GM12878 (cell line): ENCODE data around the gene TMEM132C. TPM values are rescaled to one million over a fixed set of nuclear protein-coding genes. Genes with fewer than 3 reads are reported as not detected.
A peak's percentile ranks its signal among the peaks of the same experiment; 100 is the strongest.

Experiments used
- ATAC-seq: fragments of 200-7000 bp; cut with Tn5 transposase; 3 replicates; pipeline ENCODE4 v1.9.1; 2020; ENCODE audit warnings: mild to moderate bottlenecking, moderate library complexity
- BruUV-seq: library from RNA; stranded (reverse); fragments of 400-500 nt; replicated peaks from 2 replicates; lab custom pipeline; 2021; lab: Mats Ljungman, UMichigan
- CTCF ChIA-PET: fragments of 300-600 bp; sonication (Branson Sonifier 250); formaldehyde crosslinking; extraction: SDS; loops from one replicate; lab custom pipeline; 2021; ENCODE audit warnings: inconsistent platforms; lab: Yijun Ruan, JAX
- POLR2A ChIA-PET: fragments of 350-600 bp; formaldehyde crosslinking; extraction: SDS; loops from one replicate; lab custom pipeline; 2021; ENCODE audit warnings: inconsistent platforms; lab: Charles Lee
- RAD21 ChIA-PET: fragments of 300-600 bp; sonication (Branson Sonifier 250); formaldehyde crosslinking; loops from one replicate; lab custom pipeline; 2023; ENCODE audit warnings: antibody characterized with exemption; ENCODE audit not compliant: unreplicated experiment; lab: Charles Lee
- SMC1A ChIA-PET: fragments of 300-600 bp; sonication (Branson Sonifier 250); formaldehyde crosslinking; loops from one replicate; lab custom pipeline; 2023; ENCODE audit not compliant: unreplicated experiment, uncharacterized antibody; lab: Charles Lee
- DNase-seq: peaks from one replicate; pipeline ENCODE4 v3.0.0-alpha.2; 2011; ENCODE audit warnings: low read depth, low spot score
- FAIRE-seq: peaks from 3 replicates; lab custom pipeline; 2011; peaks lifted over from hg19 to GRCh38; lab: Jason Lieb, UNC
- H2AFZ ChIP-seq: 2 replicates; pipeline ENCODE4 v1.6.0; 2011; ENCODE audit warnings: low read depth, low read length, control low read depth; ENCODE audit not compliant: control insufficient read depth
- H3K27ac ChIP-seq: 2 replicates; pipeline ENCODE4 v1.5.1; 2011; ENCODE audit warnings: control low read depth; ENCODE audit not compliant: control insufficient read depth, insufficient read depth
- H3K27me3 ChIP-seq, 2 experiments: replicated peaks in 1 of 2; 2 replicates each; pipeline versions ENCODE4 v1.6.0 to v1.6.1; 2011; ENCODE audit warnings: low read length in 1 of 2; ENCODE audit not compliant: control insufficient read depth in 2 of 2, insufficient read depth in 2 of 2
- H3K36me3 ChIP-seq, 2 experiments: 2 replicates each; pipeline ENCODE4 v1.5.1; 2011; ENCODE audit warnings: low read length in 1 of 2; ENCODE audit not compliant: control insufficient read depth in 2 of 2, insufficient read depth in 2 of 2
- H3K4me1 ChIP-seq: 2 replicates; pipeline ENCODE4 v1.6.1; 2011; ENCODE audit warnings: mild to moderate bottlenecking, low read length, moderate library complexity, mixed read lengths; ENCODE audit not compliant: control insufficient read depth, insufficient read depth
- H3K4me2 ChIP-seq: 2 replicates; pipeline ENCODE4 v1.6.0; 2011; ENCODE audit warnings: control low read depth; ENCODE audit not compliant: control insufficient read depth, insufficient read depth
- H3K4me3 ChIP-seq: fragments of 200-600 bp; sonication (generic); 2 replicates; pipeline ENCODE4 v1.5.1; 2016
- H3K79me2 ChIP-seq: 2 replicates; pipeline ENCODE4 v1.6.0; 2011; ENCODE audit warnings: low read length; ENCODE audit not compliant: control insufficient read depth, insufficient read depth
- H3K9ac ChIP-seq: 2 replicates; pipeline ENCODE4 v1.8.0; 2011; ENCODE audit warnings: low read length, control low read depth, mixed read lengths; ENCODE audit not compliant: control insufficient read depth, insufficient read depth
- H3K9me3 ChIP-seq: replicated peaks from 3 replicates; pipeline ENCODE4 v1.5.1; 2011; ENCODE audit warnings: mild to moderate bottlenecking, low read length; ENCODE audit not compliant: control insufficient read depth, insufficient read depth
- H4K20me1 ChIP-seq: 2 replicates; pipeline ENCODE4 v1.6.0; 2011; ENCODE audit not compliant: control insufficient read depth, insufficient read depth
- IRF4 ChIP-seq: IDR thresholded peaks from 2 replicates; pipeline ENCODE4 v1.6.1; 2011; ENCODE audit warnings: low read depth, low read length
- TCF3 ChIP-seq: IDR thresholded peaks from 2 replicates; pipeline ENCODE4 v1.6.1; 2012; ENCODE audit warnings: low read depth, mild to moderate bottlenecking, low read length, borderline replicate concordance; ENCODE audit not compliant: insufficient read depth
- WGBS: methylation state at CpG from one replicate; pipeline ENCODE4 v1.1.6; 2016; ENCODE audit warnings: low lambda C conversion rate; ENCODE audit not compliant: insufficient replicate concordance, insufficient coverage; ENCODE audit errors: missing lambda C conversion rate; 5-methylcytosine and 5-hydroxymethylcytosine counted together
- in situ Hi-C: fragments of 300-500 bp; cut with MboI; formaldehyde crosslinking; loops from 9 replicates; pipeline ENCODE4 v1.14.3; 2018; ENCODE audit warnings: mixed read lengths
- intact Hi-C: fragments of 100-400 bp; cut with micrococcal nuclease; formaldehyde crosslinking; loops from one replicate; pipeline ENCODE4 v1.14.2; 2022; ENCODE audit not compliant: unreplicated experiment
- microRNA-seq: library from miRNA; unstranded; fragments of <30 nt; microRNA quantifications from one replicate; pipeline ENCODE4, GENCODE V29; 2018
- polyA plus RNA-seq, 11 experiments: library from polyadenylated mRNA; depleted of rRNA in 4 of 11; unstranded in 6 of 11; stranded (reverse) in 5 of 11; fragments of >200 nt; fragmentation: Nextera tagmentation in 4 of 11; fragmentation: Illumina TruSeq in 1 of 11; extraction: Ambion mirVana in 4 of 11; extraction: Trizol in 1 of 11; gene quantifications; 1 replicate in 1 of 11; 2 replicates in 10 of 11; pipeline versions ENCODE4 v1.2.1 to v1.2.3, GENCODE V29; 2011 to 2016; ENCODE audit warnings: inconsistent platforms in 2 of 11, missing spikeins in 2 of 11, low read depth in 1 of 11
- small RNA-seq: library from RNA; depleted of rRNA; stranded (forward); fragments of <200 nt; gene quantifications from one replicate; pipeline ENCODE3, GENCODE V24; 2014
- total RNA-seq, 4 experiments: library from RNA; depleted of rRNA in 3 of 4; stranded (reverse); fragments of >200 nt in 3 of 4; fragmentation: Illumina TruSeq in 1 of 4; extraction: Trizol in 1 of 4; gene quantifications; 2 replicates each; pipeline versions ENCODE4 v1.2.1 to v1.2.3, GENCODE V29; 2013 to 2021
- TF ChIP-seq, protein P1 (sequence below): IDR thresholded peaks from 2 replicates; pipeline ENCODE4 v1.6.1; 2011; ENCODE audit warnings: borderline replicate concordance, low read depth, mild to moderate bottlenecking, moderate library complexity, low read length; ENCODE audit not compliant: insufficient read depth, poor library complexity, severe bottlenecking
- TF ChIP-seq, protein P2 (sequence below): IDR thresholded peaks from 2 replicates; pipeline ENCODE4 v1.6.1; 2011; ENCODE audit warnings: mild to moderate bottlenecking, low read depth, low read length, moderate library complexity; ENCODE audit not compliant: insufficient replicate concordance

Gene TMEM132C
- total and polyA plus RNA-seq, 10 of the 15 experiments (the other 5 are each of a cell fraction or from before 2014, with no cell fraction given): not detected

DNA sequence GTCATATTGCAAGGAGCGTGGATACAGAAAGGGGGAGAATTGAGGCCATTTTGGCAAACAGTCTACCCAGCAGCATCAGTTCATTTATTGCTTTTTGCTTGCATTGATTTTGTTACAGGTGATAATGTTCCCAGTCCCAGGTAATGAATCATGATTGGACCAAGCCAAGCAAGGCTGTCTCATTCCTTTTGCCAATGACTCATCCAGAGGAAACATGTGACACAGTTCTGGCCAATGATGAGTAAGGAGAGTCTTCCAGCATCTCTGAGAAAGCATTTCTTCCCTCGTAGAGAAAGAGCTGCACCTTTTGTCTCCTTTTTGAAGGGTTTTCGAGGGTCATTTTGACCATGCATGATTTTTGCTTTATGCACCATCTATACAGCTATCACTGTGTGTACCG, 488.6 kb downstream of the TMEM132C start:
- TF ChIP-seq, protein P1, sequence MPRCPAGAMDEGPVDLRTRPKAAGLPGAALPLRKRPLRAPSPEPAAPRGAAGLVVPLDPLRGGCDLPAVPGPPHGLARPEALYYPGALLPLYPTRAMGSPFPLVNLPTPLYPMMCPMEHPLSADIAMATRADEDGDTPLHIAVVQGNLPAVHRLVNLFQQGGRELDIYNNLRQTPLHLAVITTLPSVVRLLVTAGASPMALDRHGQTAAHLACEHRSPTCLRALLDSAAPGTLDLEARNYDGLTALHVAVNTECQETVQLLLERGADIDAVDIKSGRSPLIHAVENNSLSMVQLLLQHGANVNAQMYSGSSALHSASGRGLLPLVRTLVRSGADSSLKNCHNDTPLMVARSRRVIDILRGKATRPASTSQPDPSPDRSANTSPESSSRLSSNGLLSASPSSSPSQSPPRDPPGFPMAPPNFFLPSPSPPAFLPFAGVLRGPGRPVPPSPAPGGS: peak; percentile 87
- TF ChIP-seq, protein P2, sequence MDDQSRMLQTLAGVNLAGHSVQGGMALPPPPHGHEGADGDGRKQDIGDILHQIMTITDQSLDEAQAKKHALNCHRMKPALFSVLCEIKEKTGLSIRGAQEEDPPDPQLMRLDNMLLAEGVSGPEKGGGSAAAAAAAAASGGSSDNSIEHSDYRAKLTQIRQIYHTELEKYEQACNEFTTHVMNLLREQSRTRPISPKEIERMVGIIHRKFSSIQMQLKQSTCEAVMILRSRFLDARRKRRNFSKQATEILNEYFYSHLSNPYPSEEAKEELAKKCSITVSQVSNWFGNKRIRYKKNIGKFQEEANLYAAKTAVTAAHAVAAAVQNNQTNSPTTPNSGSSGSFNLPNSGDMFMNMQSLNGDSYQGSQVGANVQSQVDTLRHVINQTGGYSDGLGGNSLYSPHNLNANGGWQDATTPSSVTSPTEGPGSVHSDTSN: peak; percentile 46
- no peak for TF ChIP-seq IRF4
- 0 out of 2 replicates have a peak, but pooled peaks have one; percentile 30 for TF ChIP-seq TCF3
- FAIRE-seq (no peak), ATAC-seq (no peak), DNase-seq (no peak)
- H3K4me3 ChIP-seq: no peak overlapping the region
- ChIA-PET SMC1A (no interaction called here), RAD21 (no interaction called here), POLR2A (no interaction called here), CTCF (no interaction called here)
- no peak overlapping the region for H2AFZ ChIP-seq
- no peak overlapping the region for H3K9ac ChIP-seq
- no peaks in the 10 kb centered on the region for H3K27me3 ChIP-seq
- WGBS: 20% methylated on average over 4 of the region's 4 CpGs
- no peaks in the 10 kb centered on the region for H3K79me2 ChIP-seq
- no peak overlapping the region for H3K27ac ChIP-seq
- intact Hi-C loops: no loop called here
- no peaks in the 10 kb centered on the region for H4K20me1 ChIP-seq
- in situ Hi-C loops: no loop called here
- no peaks in the 10 kb centered on the region for H3K36me3 ChIP-seq
- H3K9me3 ChIP-seq: no peaks in the 10 kb centered on the region; the same call in 2 of the 3 replicates
- BruUV-seq: no TSS peak
- H3K4me1 ChIP-seq: no peaks in the 10 kb centered on the region
- no peak overlapping the region for H3K4me2 ChIP-seq

Small RNA genes within 50 kb of the gene (microRNA-seq; reads per million reads assigned to microRNA genes)
- gene MIR3612 (not detected), gene MIR4419B (not detected)

Small RNA genes within 50 kb of the gene (small RNA-seq; reads per million reads assigned to genes)
- gene MIR3612 (not detected), gene MIR4419B (not detected)
